ENCODE measurements around the gene TMEM87B.
A peak's percentile ranks its signal among the peaks of the same experiment; 100 is the strongest.

TMEM87B gene

GRCh38 chr2:112054847-112055729 is at the start of gene TMEM87B:
Gene TMEM87B (plus strand): TSS chr2:112055269. CDS start chr2:112055592, 323 bp downstream.
- DNase-seq: peak; percentile 74

- DNase-seq: no peak
Observed at GRCh38 chr2:112005406-112006075, 49.5 kb upstream of the TMEM87B start.

GRCh38 chr2:112006076-112006410 is 49.0 kb upstream of the TMEM87B start:
- DNase-seq: no peak

GRCh38 chr2:112007493-112007892 is 47.6 kb upstream of the TMEM87B start:
- DNase-seq: no peak

GRCh38 chr2:112008910-112009485 is 46.1 kb upstream of the TMEM87B start:
- DNase-seq: no peak

GRCh38 chr2:112010751-112011150 is 44.3 kb upstream of the TMEM87B start:
- DNase-seq: no peak

GRCh38 chr2:112012556-112012955 is 42.5 kb upstream of the TMEM87B start:
- no peak for DNase-seq

- DNase-seq: no peak
Observed at GRCh38 chr2:112018846-112019245, 36.2 kb upstream of the TMEM87B start.

- DNase-seq: no peak
Observed at GRCh38 chr2:112019569-112019982, 35.5 kb upstream of the TMEM87B start.

GRCh38 chr2:112020561-112020960 is 34.5 kb upstream of the TMEM87B start:
- DNase-seq: no peak

- DNase-seq: no peak
Observed at GRCh38 chr2:112021290-112021689, 33.8 kb upstream of the TMEM87B start.

- DNase-seq: no peak
Observed at GRCh38 chr2:112021781-112022231, 33.3 kb upstream of the TMEM87B start.

GRCh38 chr2:112023707-112024106 is 31.4 kb upstream of the TMEM87B start:
- DNase-seq: no peak

GRCh38 chr2:112024231-112024630 is 30.8 kb upstream of the TMEM87B start:
- no peak for DNase-seq

GRCh38 chr2:112024896-112025491 is 30.1 kb upstream of the TMEM87B start:
- DNase-seq: no peak

GRCh38 chr2:112026509-112026908 is 28.6 kb upstream of the TMEM87B start:
- peak; percentile 17 for DNase-seq

- no peak for DNase-seq
Observed at GRCh38 chr2:112027767-112028166, 27.3 kb upstream of the TMEM87B start.

GRCh38 chr2:112029164-112029563 is 25.9 kb upstream of the TMEM87B start:
- DNase-seq: no peak

GRCh38 chr2:112031473-112032223 is 23.4 kb upstream of the TMEM87B start:
- no peak for DNase-seq

GRCh38 chr2:112032224-112032586 is 22.9 kb upstream of the TMEM87B start:
- DNase-seq: no peak

- DNase-seq: no peak
Observed at GRCh38 chr2:112032689-112033465, 22.2 kb upstream of the TMEM87B start.

- no peak for DNase-seq
Observed at GRCh38 chr2:112033600-112033999, 21.5 kb upstream of the TMEM87B start.

All from SHP77 treated with DMSO at 0.1 percent for 48 hours (cell line).